Cardiac muscle cell (in vitro differentiated cells and primary cell): ENCODE data around the gene OXLD1. TPM values are rescaled to one million over a fixed set of nuclear protein-coding genes. Genes with fewer than 3 reads are reported as not detected.

Source experiments
- DNase-seq, 2 donors: peaks; one replicate each; pipeline versions ENCODE4 v3.0.0 to v3.0.0-alpha.2; 2010 to 2017; ENCODE audit warnings: low read depth in 1 of 2, low spot score in 1 of 2
- H3K27ac ChIP-seq: fragments of 200-600 bp; sonication (generic); 2 replicates; pipeline ENCODE4 v1.5.1; 2016
- H3K27me3 ChIP-seq: fragments of 200-600 bp; sonication (generic); 2 replicates; pipeline ENCODE4 v1.6.0; 2016; ENCODE audit warnings: control low read depth
- H3K36me3 ChIP-seq: fragments of 200-600 bp; sonication (generic); 2 replicates; pipeline ENCODE4 v1.5.1; 2016; ENCODE audit warnings: control low read depth
- H3K4me1 ChIP-seq: fragments of 200-600 bp; sonication (generic); 2 replicates; pipeline ENCODE4 v1.8.1; 2017; ENCODE audit warnings: low read depth, mild to moderate bottlenecking, mixed run types
- H3K4me3 ChIP-seq: fragments of 200-600 bp; sonication (generic); 2 replicates; pipeline ENCODE4 v1.5.1; 2016; ENCODE audit warnings: mild to moderate bottlenecking
- H3K9me3 ChIP-seq: fragments of 200-600 bp; sonication (generic); 2 replicates; pipeline ENCODE4 v1.5.1; 2017; ENCODE audit warnings: low read depth, mild to moderate bottlenecking, control low read depth
- CTCF ChIP-seq: IDR thresholded peaks from 2 replicates; pipeline ENCODE4 v1.5.1; 2012; ENCODE audit warnings: low read depth, mild to moderate bottlenecking, low read length
- polyA plus RNA-seq: library from polyadenylated mRNA; unstranded; fragments of >200 nt; fragmentation: Nextera tagmentation; extraction: Ambion mirVana; gene quantifications from 2 replicates; pipeline ENCODE4 v1.2.1, GENCODE V29; 2016
- total RNA-seq: library from RNA; depleted of rRNA; stranded (reverse); fragments of >200 nt; gene quantifications from 2 replicates; pipeline ENCODE4 v1.2.3, GENCODE V29; 2016

OXLD1 gene
- total and polyA plus RNA-seq, 2 experiments from 2014 or later, result 100 to 104 TPM

DNA sequence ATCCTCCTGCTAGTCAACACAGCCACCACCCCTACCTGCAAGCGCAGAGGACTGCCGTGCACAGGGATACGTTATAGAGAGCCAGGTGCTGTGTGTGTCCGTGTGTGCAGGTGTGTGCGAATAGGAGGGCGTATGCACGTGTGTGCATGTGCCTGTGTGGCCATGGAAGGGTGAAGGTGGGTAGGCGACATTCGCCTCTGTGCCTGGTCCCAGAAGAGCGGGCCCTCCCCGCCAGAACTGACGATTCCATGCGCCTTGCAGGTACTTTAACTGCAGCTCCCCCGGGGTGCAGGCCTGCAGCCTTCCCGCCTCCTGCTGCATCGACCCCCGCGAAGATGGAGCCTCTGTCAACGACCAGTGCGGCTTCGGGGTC is 18.8 kb downstream of the OXLD1 start:
- Histone ChIP-seq H3K27me3 (peaks cover 28% of the 10 kb centered on the region), H3K4me1 (no peaks in the 10 kb centered on the region), H3K9me3 (no peaks in the 10 kb centered on the region), H3K4me3 (no peak overlapping the region), H3K27ac (no peak overlapping the region), H3K36me3 (no peaks in the 10 kb centered on the region)
- no peak for TF ChIP-seq CTCF
- DNase-seq, result no peak

DNA sequence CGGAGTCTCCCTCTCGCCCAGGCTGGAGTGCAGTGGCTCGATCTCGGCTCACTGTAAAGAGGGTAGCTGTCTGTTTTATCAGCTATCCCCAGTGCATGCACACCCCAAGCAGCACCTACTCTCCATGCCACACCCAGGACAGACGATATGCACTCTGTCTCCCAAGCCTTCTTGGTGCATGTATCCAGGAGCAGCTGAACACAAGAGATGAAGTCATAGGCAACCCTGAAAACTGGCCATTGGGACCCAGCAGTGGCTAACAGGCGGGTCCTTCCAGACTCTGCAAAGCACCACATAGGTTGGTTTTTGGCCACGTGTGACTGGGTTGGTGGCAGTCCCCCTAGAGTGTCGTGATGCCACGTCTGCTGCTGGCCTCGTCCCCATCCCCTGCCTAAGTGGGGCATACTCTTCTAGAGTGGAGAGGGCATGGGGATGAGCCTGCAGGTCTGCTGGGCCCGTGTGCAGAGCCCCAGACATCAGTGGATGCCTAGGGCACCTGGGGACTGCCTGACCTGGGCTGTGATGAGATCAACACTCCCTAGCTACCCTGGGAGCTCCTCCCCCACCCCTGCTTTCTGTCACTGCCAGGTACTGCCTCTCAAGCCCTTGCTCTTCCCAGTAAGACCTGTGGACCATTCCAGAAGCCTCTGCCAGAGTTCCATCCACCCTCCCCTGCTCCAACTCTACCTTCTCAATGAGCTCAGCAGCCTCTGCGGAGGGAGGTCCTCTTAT is 19.4 kb downstream of the OXLD1 start:
- H3K4me1 ChIP-seq, result no peaks in the 10 kb centered on the region
- TF ChIP-seq CTCF, result no peak
- peaks cover 28% of the 10 kb centered on the region for H3K27me3 ChIP-seq
- no peak for DNase-seq
- no peak overlapping the region for H3K4me3 ChIP-seq
- no peaks in the 10 kb centered on the region for H3K36me3 ChIP-seq
- no peak overlapping the region for H3K27ac ChIP-seq
- H3K9me3 ChIP-seq, result no peaks in the 10 kb centered on the region

DNA sequence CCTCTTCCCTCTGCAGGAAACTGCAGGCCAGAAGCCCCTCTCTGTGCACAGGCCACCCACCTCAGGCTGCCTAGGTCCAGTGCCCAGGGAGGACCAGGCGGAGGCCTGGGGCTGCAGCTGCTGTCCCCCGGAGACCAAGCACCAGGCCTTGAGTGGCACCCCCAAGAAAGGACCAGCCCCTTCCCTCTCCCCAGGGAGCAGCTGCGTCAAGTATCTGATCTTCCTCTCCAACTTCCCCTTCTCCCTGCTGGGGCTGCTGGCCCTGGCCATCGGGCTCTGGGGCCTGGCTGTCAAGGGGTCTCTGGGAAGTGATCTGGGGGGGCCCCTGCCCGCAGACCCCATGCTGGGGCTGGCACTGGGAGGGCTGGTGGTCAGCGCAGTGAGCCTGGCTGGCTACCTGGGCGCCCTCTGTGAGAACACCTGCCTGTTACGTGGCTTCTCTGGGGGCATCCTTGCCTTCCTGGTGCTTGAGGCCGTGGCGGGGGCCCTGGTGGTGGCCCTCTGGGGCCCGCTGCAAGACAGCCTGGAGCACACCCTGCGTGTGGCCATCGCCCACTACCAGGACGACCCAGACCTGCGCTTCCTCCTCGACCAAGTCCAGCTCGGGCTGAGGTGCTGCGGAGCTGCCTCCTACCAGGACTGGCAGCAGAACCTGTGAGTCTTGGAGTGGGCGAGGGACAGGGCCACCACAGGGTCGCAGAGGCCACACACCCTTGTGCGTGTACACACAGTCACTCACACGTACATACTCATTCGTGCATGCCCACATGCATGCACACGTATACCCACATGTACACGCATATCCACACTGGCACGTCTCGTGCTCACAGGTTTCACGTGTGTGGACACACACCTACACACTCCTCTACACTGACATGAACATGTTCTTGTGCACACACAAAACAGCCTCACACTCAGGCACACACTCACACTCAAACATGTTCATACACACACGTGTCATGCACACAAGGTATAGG is 21.1 kb downstream of the OXLD1 start:
- TF ChIP-seq CTCF, result no peak
- H3K27ac ChIP-seq, result no peak overlapping the region
- no peaks in the 10 kb centered on the region for H3K4me1 ChIP-seq
- no peak overlapping the region for H3K4me3 ChIP-seq
- DNase-seq, result no peak
- H3K9me3 ChIP-seq, result no peaks in the 10 kb centered on the region
- H3K27me3 ChIP-seq, result peaks cover 28% of the 10 kb centered on the region
- H3K36me3 ChIP-seq, result no peaks in the 10 kb centered on the region

- Histone ChIP-seq H3K27ac (no peak overlapping the region), H3K27me3 (peaks cover 28% of the 10 kb centered on the region), H3K4me1 (no peaks in the 10 kb centered on the region), H3K36me3 (no peaks in the 10 kb centered on the region), H3K4me3 (no peak overlapping the region), H3K9me3 (no peaks in the 10 kb centered on the region)
- no peak for TF ChIP-seq CTCF
- DNase-seq, result no peak
Observed at GRCh38 chr17:81644496-81644895, 21.9 kb downstream of the OXLD1 start.

DNA sequence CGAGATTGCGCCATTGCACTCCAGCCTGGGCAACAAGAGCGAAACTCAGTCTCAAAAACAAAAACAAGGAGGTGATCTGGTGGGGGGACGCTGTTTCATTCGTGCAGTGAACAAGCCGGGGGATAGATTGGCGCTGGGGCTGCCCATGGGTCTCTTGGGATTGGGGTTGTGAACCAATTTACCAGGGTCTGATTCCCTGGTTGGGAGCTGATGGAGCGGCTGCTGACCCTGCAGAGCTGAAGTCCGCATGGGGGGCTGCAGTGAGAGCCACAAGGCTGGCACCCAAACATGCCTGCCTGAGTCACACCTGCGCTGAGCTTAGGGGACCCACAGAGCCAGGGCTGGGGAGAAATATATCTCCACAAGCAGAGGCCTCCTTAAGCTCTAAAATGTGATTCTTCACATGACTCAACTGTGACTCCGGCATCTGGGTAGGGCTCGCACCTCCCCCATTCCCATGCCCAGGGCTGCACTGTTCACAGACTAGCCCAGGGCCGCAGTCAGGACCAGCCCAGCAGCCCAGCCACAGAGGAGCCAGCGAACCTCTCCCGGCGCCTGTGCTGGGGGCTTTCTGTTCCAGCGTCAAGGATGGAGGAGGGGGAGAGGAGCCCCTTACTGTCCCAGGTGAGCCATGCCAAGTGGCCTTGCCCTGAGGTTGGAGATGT is 24.4 kb downstream of the OXLD1 start:
- H3K4me1 ChIP-seq, result no peaks in the 10 kb centered on the region
- H3K9me3 ChIP-seq, result no peaks in the 10 kb centered on the region
- peak in 1 of 2 donors; percentile 36 for DNase-seq
- peaks cover 3% of the 10 kb centered on the region for H3K27me3 ChIP-seq
- H3K36me3 ChIP-seq, result no peaks in the 10 kb centered on the region
- H3K4me3 ChIP-seq, result no peak overlapping the region
- H3K27ac ChIP-seq, result no peak overlapping the region
- TF ChIP-seq CTCF, result no peak
